Testis (tissue), 2 donors: ENCODE results near the gene KIAA1210.

Experiments
- POLR2A ChIP-seq: fragments of 450-650 bp; IDR thresholded peaks from one replicate; pipeline ENCODE4 v1.6.1; 2017; ENCODE audit warnings: antibody characterized with exemption, mild to moderate bottlenecking, moderate library complexity
- TF ChIP-seq, protein P1 (sequence below), 3 experiments: fragments of 450-650 bp in 2 of 3; fragments of 200-600 bp in 1 of 3; sonication (generic) in 1 of 3; IDR thresholded peaks; one replicate each; pipeline ENCODE4 v1.5.1; 2016 to 2019; ENCODE audit warnings: antibody characterized with exemption in 3 of 3, mild to moderate bottlenecking in 2 of 3, moderate library complexity in 1 of 3

DNA sequence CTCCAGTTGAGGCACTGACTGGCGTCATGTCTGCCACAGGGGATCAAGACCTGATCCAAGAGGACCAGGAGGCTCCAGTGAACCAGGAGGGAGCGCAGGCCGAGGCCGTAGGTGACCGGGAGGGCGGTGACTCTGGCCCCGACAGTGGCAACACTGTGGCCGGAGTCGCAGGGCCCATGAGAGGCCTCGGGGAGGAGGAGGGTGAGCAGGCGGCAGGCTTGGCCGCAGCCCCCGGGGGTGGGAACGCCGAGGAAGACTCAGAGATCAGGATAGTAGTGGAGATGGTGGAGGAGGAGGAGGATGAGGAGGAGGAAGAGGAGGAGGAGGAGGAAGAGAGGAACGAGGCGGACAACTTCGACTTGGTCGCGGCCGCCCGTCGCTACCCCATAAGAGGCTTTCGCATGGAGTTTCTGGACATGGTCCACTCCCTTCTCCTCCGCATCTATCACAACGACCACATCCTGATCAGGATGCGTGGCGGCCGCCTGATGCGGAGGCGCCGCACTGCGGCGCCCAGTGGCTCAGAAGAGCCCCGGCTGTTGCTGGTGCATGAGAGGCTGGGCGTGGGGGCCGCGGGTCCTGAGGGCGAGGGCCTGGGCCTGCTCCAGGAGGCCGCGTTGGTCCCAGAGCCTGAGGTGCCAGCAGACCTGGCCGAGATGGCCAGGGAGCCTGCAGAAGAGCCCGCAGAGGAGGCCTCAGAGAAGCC lies 54.3 kb downstream of the KIAA1210 start:
- no peak for TF ChIP-seq POLR2A
- TF ChIP-seq, protein P1, sequence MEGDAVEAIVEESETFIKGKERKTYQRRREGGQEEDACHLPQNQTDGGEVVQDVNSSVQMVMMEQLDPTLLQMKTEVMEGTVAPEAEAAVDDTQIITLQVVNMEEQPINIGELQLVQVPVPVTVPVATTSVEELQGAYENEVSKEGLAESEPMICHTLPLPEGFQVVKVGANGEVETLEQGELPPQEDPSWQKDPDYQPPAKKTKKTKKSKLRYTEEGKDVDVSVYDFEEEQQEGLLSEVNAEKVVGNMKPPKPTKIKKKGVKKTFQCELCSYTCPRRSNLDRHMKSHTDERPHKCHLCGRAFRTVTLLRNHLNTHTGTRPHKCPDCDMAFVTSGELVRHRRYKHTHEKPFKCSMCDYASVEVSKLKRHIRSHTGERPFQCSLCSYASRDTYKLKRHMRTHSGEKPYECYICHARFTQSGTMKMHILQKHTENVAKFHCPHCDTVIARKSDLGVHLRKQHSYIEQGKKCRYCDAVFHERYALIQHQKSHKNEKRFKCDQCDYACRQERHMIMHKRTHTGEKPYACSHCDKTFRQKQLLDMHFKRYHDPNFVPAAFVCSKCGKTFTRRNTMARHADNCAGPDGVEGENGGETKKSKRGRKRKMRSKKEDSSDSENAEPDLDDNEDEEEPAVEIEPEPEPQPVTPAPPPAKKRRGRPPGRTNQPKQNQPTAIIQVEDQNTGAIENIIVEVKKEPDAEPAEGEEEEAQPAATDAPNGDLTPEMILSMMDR (IDR thresholded peaks at IDR 0.05) = no peak
